SK-MEL-5 (cell line): Measurements from ENCODE around the gene TBC1D20. TPM values are rescaled to one million over a fixed set of nuclear protein-coding genes. Genes with fewer than 3 reads are reported as not detected.
A peak's percentile ranks its signal among the peaks of the same experiment; 100 is the strongest.

Source experiments
- DNase-seq: peaks from one replicate; pipeline ENCODE4 v3.0.0-alpha.2; 2016; ENCODE audit warnings: low read depth, low spot score
- in situ Hi-C: cut with HindIII; loops from 2 replicates; pipeline ENCODE4 v1.10.0; 2016; ENCODE audit warnings: low sequenced_read_pairs, high pct_unique_total_duplicates, low pct_unique_long_range_greater_than_20kb
- total RNA-seq: library from RNA; depleted of rRNA; stranded (reverse); fragments of >200 nt; shearing (Covaris generic); gene quantifications from 2 replicates; pipeline ENCODE4 v1.2.3, GENCODE V29; 2014

Gene TBC1D20
- total RNA-seq, 1 experiment from 2014 or later, result 62.5 TPM

DNA sequence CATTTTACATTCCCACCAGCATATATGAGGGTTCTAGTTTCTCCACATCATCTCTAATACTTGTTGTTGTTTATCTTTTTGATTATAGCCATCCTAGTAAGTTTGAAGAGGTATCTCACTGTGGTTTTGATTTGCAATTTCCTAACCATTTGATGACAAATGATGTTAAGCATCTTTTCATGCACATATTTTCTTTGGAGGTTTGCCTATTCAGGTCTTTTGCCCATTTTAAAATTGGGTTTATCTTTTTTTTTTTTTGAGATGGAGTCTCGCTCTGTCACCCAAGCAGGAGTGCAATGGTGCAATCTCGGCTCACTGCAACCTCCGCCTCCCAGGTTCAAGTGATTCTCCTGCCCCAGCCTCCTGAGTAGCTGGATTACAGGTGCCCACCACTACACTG is 50.3 kb downstream of the TBC1D20 start:
- in situ Hi-C loops, result no loop called here
- DNase-seq, result no peak

DNA sequence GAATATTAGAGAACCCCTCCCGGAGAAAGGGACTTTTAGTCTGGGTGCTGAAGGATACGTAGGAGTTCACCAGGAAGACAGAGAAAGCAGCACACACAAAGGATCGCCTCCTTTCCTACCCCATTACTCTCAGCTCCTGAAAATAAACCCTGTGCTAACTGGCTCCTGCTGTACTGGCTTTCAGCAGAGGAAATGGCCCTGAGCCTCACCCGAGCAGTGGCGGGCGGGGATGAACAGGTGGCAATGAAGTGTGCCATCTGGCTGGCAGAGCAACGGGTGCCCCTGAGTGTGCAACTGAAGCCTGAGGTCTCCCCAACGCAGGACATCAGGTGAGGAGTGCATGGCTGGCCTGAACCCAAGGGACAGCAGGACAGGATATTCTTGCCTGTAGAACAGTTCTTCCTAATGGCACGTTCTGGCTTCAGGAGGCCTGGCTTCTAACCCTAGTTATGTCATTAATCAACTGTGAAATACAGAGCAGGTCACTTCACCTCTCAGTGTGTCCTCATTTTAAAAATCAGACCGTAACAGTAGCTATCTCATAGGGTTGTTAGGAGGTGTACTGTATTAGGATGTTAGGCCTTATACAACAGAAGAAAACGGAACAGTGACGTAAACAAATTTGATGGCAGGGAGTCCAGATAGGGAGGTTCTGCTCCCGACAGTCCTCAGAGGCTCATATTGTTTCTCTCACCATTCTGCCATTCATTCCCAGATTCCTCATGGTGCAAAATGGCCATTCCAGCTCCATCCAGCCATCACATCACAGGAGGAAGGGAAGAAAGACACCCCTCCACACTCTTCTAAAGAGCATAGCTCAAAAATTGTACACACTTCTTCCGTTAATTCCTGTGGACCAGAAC is 52.4 kb downstream of the TBC1D20 start:
- in situ Hi-C loops, result no loop called here
- no peak for DNase-seq

DNA sequence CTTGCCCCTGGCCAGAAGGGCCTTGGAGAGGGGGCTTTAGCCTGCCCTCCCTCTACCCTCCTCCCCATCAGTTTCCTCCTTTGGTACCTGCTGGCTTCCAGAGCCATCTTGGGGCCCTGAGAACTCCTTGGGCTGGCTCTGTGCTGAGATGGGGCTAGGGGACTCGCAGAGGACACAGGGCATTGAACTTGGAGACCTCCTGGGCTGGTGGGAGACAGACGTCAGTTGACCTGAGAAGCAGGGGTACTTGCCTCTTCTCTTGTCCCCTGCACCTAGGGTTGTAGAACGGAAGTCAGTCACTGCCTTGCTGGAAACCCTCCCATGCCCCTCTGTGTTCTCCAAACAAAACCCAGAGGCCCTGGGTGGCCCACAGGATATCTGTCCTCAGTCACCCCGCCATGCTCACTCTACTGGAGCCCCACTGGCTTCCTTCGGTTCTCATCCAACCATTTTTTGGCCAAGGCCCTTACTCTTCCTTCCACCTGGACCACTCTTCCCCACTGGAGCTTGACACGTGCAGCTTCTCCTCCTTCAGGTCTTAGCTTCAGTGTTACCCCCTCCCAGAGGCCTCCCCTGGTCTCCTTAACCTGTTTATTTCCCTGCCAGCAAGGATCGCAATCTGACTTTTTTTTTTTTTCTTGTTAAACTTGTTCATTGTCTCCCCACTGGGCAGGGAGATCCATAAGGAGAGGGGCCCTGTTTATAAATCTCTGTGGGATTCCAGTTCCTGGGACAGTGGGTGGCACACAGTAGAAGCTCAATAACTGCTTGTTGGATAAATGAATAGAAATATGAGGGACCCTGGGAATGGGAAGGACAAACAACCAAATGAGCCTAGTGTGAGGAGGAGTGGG is 53.3 kb downstream of the TBC1D20 start:
- in situ Hi-C loops, result no loop called here
- no peak for DNase-seq

DNA sequence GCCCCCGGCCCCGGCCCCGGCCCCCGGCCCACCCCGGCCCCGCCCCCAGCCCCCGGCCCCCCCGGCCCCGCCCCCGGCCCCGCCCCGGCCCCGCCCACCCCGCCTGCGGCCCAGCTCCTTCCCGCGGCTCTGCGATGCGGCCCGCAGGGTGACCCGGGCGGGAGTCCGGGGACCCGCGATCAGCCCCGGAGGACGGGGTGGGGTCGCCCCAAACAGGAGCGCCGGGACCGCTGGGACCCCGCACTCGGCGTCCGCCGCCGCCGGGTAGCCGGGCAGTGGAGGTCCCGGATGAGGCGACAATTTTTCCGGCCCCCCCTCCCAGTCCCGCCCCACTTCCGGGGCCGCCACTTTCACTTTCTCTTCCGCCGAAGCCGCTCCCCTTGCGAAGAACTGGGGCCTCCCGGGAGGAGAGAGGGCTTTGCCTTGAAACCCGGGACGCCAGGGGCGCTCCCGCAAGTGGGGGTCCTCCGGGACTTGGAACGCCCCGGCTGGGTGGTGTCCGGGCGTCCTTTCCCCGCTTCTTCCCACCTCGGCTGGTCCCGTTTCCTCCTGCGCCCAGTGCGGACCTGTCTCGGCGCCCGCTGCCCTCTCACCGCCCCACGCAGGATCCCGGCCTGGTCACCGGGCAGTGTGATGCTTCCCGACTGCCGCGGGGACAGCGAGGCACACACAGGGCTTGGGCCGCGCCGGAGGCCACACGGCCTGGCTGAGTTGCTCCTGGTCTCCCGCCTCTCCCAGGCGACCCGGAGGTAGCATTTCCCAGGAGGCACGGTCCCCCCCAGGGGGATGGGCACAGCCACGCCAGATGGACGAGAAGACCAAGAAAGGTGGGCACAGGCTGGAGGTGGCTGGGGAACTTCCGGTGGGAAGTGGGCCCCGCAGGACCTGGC is 54.1 kb downstream of the TBC1D20 start, which contains the start of gene RBCK1:
TSS of gene RBCK1 (plus strand) at position 347 of the 890 bp plus-strand sequence. CDS start at position 806, 459 bp downstream.
- in situ Hi-C loops, result no loop called here
- peak; percentile 84 for DNase-seq

DNA sequence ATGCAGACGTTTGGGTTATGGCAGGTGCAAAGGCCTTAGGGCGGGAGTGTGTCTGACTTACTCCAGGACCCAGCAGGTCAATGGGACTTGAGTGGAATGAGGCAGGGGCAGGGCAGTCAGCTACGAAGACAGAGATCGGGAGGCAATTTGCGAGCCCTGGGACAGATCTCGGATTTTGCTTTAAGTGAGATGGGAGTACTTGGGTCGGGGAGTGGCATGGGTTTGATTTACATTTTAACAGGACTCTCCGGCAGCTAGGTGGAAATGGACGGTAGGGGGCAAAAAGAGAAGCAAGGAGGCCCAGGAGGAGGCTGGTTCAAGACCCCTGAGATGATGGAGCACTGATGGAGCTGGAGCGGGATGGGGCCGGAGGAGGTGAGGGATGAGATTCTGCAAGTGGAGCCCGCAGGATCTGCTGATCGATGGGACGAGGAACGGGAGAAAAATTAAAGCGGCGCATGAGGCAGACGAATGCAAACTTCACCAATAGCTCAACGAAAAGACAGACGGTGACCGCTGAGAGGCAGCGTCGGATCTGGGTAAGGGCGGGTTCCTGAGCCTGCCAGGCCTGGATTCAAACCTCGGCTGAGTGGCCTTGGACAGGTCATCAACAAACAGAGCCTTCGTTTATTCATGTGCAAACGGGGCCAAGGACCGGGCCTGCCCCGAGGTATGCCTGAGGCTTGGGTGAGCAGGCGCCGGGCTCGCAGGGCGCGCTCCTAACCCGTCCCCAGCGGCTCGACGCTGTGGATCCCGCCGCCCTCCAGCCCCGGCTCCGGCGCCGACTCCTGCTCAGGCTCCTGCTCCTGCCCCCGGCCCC is 55.0 kb downstream of the TBC1D20 start:
- peak; percentile 81 for DNase-seq
- in situ Hi-C loops, result no loop called here

DNA sequence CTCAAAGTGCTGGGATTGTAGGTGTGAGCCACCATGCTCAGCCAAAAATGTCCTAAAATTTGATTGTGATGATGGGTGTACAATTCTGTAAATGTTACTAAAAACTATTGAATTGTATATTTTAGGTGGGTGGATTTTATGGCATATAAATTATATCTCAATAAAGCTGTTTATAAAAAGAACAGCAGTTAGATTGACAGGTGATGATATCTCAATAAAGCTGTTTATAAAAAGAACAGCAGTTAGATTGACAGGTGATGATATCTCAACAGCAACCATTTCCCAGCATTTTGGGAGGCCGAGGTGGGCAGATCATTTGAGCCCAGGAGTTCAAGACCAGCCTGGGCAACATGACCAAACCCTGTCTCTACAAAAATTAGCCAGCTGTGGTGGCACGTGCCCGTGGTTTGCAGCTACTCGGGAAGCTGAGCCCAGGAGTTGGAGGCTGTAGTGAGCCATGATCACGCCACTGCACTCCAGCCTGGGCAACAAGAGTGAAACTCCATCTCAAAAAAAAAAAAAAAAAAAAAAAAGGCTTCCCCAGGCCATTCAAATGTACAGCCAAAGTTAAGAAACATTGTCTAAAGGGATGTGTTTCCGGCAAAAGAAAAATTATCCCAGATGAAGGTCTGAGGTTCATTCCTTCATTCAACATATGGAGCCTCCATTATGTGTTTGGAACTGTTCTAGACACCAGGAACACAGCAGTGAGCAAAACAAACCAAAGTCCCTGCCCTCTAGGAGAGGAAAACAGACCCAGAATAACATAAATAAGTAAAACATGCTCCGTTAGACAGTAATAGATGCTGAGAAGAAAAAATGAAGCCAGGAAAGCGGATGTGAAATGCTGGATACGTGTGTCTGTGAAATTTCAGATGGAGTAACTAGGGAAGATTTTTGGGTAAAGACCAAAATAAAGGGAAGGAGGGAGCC is 55.9 kb downstream of the TBC1D20 start:
- in situ Hi-C loops, result no loop called here
- DNase-seq, result no peak

DNA sequence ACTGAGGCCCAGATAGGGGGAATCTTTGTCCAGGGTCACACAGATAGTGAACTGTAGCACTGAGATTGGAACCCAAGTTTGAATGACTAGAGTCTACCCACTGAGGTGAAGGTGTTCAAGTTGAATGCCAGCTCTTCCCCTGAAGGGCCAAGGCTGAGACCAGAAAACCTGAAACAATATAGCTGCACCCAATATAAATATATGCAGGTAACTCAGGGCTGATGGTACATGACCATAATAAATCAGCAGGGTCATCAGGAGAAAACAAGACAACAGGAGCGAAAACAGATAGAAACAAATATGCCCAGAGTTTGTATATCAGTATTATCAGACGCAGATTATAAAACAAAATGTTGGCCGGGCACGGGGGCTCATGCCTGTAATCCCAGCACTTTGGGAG is 58.2 kb downstream of the TBC1D20 start:
- no peak for DNase-seq
- in situ Hi-C loops, result no loop called here

DNA sequence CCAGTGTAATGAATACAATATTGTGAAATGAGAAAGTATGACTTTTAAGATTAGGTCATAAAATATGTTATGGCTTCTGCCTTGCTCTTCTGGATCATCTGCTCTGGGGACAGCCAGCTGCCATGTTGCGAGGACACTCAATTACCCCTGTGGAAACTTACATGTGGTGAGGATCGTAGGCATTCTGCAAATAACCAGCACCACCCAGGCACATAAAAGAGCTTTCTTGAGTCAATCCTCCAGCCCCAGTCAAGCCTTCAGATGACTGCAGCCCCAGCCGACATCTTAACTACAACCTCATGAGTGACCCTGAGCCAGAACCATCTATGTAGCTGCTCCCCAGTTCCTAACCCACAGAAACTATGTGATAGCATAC is 58.8 kb downstream of the TBC1D20 start:
- no peak for DNase-seq
- in situ Hi-C loops, result no loop called here

DNA sequence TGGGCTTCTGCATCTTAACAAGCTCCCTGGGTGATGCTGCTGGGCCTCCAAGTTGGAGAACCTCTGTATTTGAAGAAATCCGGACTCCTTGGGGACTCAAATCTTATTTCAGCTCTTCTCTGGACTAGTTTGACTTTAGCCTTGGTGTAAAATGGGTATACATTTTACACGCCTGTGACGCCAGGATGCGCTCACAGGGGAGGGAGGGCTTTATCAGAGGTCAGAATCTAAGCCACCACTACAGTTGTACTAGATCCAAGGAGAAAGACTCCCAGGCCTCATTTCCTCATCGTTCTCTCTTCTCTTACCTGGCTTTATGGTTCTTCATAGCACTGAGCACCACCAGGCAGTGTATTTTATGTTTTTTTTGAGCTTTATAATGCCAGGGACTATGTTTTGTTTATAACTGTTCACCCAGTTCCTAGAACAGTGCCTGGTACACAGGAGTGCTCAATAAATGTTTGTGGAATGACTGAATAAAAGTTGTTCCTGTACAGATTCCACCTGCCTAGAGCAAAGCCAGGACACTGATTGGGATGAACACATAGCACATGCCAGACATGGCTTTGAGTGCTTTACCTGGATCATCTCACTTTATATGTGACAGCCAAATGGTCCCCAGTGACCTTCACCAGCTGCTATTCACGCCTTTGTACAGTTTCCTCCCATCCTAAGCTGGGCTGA is 59.3 kb downstream of the TBC1D20 start:
- in situ Hi-C loops, result no loop called here
- DNase-seq, result no peak

DNA sequence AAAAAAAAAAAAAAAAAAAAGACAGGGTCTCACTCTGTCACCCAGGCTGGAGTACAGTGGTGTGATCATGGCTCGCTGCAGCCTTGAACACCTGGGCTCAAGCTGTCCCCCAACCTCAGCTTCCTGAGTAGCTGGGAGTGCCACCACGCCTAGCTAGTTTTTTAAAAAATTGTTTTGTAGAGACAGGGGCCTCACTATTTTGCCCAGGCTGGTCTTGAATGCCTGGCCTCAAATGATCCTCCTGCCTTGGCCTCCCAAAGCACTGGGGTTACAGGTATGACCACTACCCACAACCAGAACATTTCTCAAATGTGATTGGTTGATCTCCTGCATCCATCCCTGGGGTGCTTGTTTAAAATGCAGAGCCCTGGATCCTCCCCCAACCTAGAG is 59.8 kb downstream of the TBC1D20 start:
- DNase-seq, result no peak
- in situ Hi-C loops, result no loop called here

DNA sequence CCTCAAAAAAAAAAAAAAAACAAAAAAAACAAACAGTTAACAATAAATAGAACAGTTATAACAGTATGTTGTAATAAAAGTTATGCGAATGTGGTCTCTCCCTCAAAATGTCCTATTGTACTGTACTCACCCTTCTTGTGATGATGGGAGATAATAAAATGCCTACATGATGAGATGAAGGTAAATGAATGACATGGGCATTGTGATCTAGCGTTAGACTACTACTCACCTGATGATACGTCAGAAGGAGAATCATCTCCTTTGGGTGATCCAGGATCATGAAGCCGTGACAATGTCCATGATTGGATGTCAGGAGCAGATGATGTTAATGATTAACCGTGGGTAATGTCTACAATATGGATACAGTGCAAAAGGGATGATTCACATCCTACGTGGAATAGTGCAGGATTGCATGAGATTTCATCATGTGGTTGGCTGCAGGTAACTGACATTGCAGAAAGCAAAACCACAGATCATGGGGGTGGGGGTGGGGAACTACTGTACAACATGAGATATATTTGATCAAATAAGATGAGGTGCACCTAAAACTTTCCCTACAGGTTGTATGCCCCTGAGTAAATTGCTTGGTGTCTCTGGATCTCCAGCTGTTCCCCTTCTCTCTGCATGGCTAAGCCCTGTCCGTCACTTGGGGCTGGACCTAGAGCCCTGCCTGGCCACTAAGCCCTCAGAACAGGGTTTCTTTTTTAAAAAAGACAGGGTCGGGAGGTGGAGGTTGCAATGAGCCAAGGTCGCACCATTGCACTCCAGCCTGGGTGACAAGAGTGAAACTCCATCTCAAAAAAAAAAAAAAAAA is 60.4 kb downstream of the TBC1D20 start:
- DNase-seq, result no peak
- in situ Hi-C loops, result no loop called here

DNA sequence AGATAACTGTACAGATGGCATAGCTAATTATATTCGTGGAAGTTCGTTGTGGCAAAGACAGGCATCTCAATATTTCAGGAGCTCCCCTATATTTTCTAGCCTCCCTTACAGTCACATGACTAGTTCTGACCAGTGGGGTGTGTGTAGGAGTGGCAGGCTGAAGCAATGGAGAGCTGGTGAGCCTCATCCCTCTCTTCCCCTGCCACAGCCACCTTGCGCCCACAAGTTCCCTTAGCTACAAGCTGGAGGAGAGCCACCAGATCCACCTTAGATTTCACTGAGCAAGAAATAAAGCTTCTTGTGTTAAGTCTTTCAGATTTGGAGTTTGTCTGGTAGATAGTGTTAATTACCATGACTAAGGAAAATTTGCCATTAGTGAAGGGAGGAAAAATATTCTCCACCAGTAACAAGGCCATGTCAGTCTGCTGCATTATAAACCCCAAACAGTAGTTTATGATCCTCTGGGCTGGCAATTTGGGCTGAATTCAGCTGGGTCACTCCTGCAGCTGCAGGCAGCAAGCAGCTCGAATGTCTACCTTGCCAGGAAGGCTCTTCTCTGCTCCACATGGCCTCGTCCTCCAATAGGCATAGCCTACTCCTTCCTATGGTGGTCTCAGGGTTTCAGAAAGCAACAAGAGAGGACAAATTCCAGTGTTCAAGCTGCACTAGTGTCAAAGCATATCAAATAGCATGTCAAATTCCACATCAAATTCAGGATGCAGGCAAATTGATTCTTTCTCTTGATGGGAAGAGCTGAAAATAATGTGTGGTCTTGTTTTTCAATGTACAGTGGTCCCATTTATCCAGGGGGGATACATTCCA is 61.7 kb downstream of the TBC1D20 start:
- in situ Hi-C loops, result no loop called here
- no peak for DNase-seq

DNA sequence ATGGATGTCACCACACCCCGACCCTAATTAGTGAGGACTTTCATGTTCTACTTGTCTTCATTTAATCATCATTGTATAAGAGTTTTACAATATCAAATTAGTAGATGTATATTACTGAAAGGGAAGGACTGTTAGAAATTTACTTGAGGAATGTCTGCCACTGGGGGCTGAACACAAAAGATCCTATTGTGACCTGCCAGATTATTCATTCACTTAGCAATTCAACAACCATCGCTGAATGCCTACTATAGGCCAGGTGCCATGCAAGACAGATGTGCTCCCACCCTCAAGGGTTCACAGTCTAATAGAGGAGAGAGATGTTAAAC is 62.2 kb downstream of the TBC1D20 start:
- peak; percentile 62 for DNase-seq
- in situ Hi-C loops, result no loop called here

DNA sequence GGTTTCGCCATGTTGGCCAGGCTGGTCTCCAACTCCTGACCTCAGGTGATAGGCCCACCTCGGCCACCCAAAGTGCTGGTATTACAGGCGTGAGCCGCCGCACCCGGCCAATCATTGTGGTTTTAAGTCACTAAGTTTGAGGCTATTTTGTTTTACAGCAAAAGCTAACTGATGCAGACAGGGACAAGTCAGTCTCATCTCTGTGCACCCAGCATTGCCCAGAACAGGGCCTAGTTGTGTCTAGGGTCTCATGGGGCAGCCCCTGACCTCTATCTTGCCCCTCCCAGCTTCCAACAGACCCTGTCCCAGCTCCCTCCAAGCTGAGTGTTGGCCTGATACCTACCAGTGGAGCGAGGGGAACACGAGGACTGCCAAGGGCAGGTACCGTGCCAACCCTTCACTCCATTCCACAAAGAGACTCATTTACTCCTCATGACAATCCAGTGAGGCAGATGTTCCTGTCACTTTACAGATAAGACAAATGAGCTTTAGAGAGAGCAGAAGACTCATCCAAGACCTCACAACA is 63.1 kb downstream of the TBC1D20 start:
- DNase-seq, result no peak
- in situ Hi-C loops, result no loop called here
